ENCODE data around the gene GRK5.

DNA sequence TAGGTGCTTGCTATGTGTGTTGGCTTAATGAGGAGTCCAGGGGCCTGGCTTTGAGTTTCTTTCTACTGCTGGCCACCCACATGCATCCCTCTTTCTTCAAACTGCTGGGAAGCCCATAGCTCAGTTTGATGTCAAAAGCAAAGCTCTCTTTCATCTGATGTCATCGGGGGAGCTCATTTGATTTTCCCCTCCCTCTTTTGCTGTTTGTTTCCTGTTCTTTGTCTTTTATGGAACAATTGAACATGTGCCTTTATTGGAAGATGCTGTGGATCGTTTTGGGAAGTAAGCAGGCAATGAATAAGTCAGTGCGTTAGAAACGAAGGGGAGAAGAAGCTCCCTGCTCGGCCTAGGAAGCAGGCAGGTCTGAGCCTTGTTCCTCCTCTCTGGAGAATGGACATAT is 140.7 kb downstream of the GRK5 start:
- no peak for TF ChIP-seq POLR2A (IDR thresholded peaks at IDR 0.05; ENCODE audit: low read depth, low read length)
- no peak for TF ChIP-seq TAF1 (IDR thresholded peaks at IDR 0.05; ENCODE audit: low read depth, low read length)
- TF ChIP-seq PAX5 (IDR thresholded peaks at IDR 0.05; ENCODE audit: insufficient read depth, low read length, severe bottlenecking): no peak
- no peak for TF ChIP-seq POLR2AphosphoS5 (IDR thresholded peaks at IDR 0.05; ENCODE audit: low read depth, low read length)
- TF ChIP-seq SPI1 (IDR thresholded peaks at IDR 0.05; ENCODE audit: low read depth, low read length): no peak
